ENCODE measurements around the gene MRPL40.

- no peak for TF ChIP-seq CTCF (IDR thresholded peaks at IDR 0.05)
- no peak for TF ChIP-seq EP300 (IDR thresholded peaks at IDR 0.05)
Observed at GRCh38 chr22:19400881-19401280, 31.5 kb upstream of the MRPL40 start.
